ENCODE measurements around the gene EXOC6B. TPM values are rescaled to one million over a fixed set of nuclear protein-coding genes. Genes with fewer than 3 reads are reported as not detected.

The EXOC6B gene
- polyA plus RNA-seq, 2 of the 4 experiments (the other 2 are of a cell fraction): 15.5 to 24.7 TPM

DNA sequence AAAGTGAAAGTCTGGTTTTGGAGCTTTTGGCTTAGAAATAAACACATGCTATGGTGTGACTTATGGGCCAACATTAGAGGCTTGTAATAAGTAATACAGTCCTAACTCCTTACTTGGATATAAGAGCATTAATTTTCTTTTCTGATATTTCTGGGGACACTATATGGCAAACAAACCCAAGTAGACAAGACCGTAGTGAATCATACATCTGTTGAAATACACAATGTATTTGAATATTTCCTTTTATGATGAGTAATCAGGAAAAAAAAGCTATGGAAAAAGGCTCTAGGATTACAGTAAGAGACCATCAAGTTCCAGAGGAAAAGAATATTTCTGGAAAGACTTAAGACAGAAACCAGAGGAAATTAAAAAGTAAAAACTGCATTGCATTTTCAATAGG lies 532.2 kb downstream of the EXOC6B start:
- Histone ChIP-seq H3K9me3 (no peaks in the 10 kb centered on the region), H3K4me1 (peaks cover 32% of the 10 kb centered on the region), H3K4me3 (no peak overlapping the region), H3K27ac (peak overlapping the region; percentile 32 to 53; a peak in 5 of 6 replicates), H3K4me2 (peak overlapping the region; percentile 48)
- 6% methylated on average over 1 of the region's 1 CpG for WGBS (ENCODE audit: missing lambda C conversion rate)
- peak; percentile 76 for FAIRE-seq
- ATAC-seq: peak; percentile 64 to 66; a peak in 4 of 6 replicates
- peak in 1 of 2 experiments; percentile 17 for DNase-seq (ENCODE audit: low read depth in 1 of 2, low spot score in 1 of 2)
- POLR2A ChIA-PET: no interaction called here
- TF ChIP-seq CEBPB (IDR thresholded peaks at IDR 0.05) (peak in 1 of 2 experiments; percentile 40; a peak in 1 of 4 replicates), MAFK (IDR thresholded peaks at IDR 0.05; ENCODE audit: partially characterized antibody) (peak; percentile 88), ZNF302 (CRISPR knock-in tag; IDR thresholded peaks at IDR 0.05) (no peak), FOSL2 (IDR thresholded peaks at IDR 0.05) (peak; percentile 54), FOSL2 (CRISPR knock-in tag; IDR thresholded peaks at IDR 0.05) (peak; percentile 73), JUNB (IDR thresholded peaks at IDR 0.05) (peak; percentile 61)
- CTCF ChIA-PET: interaction anchor here (1.2 kb wide), 1 partner anchor 143 kb away, joined by 4 read pairs; no protein-coding TSS in a partner anchor

DNA sequence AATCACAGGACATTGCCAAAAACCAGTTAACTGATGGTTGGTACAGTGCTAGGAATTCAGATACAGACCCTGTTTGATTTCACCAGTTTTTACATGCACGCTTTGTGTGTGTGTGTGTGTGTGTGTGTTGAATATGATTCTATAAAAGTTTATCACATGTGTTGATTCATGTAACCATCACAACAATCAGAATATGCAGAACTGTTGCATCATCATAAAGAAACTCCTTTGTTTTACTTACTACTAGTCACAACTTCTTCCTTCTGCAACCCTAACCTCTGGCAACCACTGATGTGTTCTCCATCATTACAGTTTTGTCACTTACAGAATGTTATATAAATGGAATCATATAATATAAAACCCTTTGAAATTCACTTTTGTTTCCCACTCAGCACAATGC lies 533.4 kb downstream of the EXOC6B start:
- ChIA-PET POLR2A (no interaction called here), CTCF (no interaction called here)
- Histone ChIP-seq H3K9me3 (no peaks in the 10 kb centered on the region), H3K4me3 (no peak overlapping the region), H3K27ac (peak overlapping the region in 1 of 2 experiments; percentile 36; a peak in 1 of 6 replicates), H3K4me1 (peaks cover 32% of the 10 kb centered on the region), H3K4me2 (no peak overlapping the region)
- ATAC-seq (peak in 1 of 2 experiments; percentile 28; a peak in 1 of 6 replicates), DNase-seq (ENCODE audit: low read depth in 1 of 2, low spot score in 1 of 2) (no peak), FAIRE-seq (no peak)
- WGBS (ENCODE audit: missing lambda C conversion rate): 88% methylated on average over 1 of the region's 1 CpG
- TF ChIP-seq NR3C1 (IDR thresholded peaks at IDR 0.05): no peak
- TF ChIP-seq SREBF2 (IDR thresholded peaks at IDR 0.05): no peak
- TF ChIP-seq NFE2L2 (conservative IDR thresholded peaks at IDR 0.05; ENCODE audit: low read length): no peak
- no peak for TF ChIP-seq PHF8 (IDR thresholded peaks at IDR 0.05; ENCODE audit: borderline replicate concordance, low read depth)
- TF ChIP-seq RNF2 (IDR thresholded peaks at IDR 0.05; ENCODE audit: borderline replicate concordance, low read depth): no peak
- TF ChIP-seq HDAC2 (IDR thresholded peaks at IDR 0.05): no peak
- TF ChIP-seq, protein P1, sequence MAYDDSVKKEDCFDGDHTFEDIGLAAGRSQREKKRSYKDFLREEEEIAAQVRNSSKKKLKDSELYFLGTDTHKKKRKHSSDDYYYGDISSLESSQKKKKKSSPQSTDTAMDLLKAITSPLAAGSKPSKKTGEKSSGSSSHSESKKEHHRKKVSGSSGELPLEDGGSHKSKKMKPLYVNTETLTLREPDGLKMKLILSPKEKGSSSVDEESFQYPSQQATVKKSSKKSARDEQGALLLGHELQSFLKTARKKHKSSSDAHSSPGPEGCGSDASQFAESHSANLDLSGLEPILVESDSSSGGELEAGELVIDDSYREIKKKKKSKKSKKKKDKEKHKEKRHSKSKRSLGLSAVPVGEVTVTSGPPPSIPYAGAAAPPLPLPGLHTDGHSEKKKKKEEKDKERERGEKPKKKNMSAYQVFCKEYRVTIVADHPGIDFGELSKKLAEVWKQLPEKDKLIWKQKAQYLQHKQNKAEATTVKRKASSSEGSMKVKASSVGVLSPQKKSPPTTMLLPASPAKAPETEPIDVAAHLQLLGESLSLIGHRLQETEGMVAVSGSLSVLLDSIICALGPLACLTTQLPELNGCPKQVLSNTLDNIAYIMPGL (CRISPR knock-in tag; IDR thresholded peaks at IDR 0.05; ENCODE audit: borderline replicate concordance): no peak
- TF ChIP-seq ESRRA (IDR thresholded peaks at IDR 0.05; ENCODE audit: borderline replicate concordance, low read length): no peak
- no peak for TF ChIP-seq JUNB (IDR thresholded peaks at IDR 0.05)
- TF ChIP-seq, protein P2, sequence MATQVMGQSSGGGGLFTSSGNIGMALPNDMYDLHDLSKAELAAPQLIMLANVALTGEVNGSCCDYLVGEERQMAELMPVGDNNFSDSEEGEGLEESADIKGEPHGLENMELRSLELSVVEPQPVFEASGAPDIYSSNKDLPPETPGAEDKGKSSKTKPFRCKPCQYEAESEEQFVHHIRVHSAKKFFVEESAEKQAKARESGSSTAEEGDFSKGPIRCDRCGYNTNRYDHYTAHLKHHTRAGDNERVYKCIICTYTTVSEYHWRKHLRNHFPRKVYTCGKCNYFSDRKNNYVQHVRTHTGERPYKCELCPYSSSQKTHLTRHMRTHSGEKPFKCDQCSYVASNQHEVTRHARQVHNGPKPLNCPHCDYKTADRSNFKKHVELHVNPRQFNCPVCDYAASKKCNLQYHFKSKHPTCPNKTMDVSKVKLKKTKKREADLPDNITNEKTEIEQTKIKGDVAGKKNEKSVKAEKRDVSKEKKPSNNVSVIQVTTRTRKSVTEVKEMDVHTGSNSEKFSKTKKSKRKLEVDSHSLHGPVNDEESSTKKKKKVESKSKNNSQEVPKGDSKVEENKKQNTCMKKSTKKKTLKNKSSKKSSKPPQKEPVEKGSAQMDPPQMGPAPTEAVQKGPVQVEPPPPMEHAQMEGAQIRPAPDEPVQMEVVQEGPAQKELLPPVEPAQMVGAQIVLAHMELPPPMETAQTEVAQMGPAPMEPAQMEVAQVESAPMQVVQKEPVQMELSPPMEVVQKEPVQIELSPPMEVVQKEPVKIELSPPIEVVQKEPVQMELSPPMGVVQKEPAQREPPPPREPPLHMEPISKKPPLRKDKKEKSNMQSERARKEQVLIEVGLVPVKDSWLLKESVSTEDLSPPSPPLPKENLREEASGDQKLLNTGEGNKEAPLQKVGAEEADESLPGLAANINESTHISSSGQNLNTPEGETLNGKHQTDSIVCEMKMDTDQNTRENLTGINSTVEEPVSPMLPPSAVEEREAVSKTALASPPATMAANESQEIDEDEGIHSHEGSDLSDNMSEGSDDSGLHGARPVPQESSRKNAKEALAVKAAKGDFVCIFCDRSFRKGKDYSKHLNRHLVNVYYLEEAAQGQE (IDR thresholded peaks at IDR 0.05): no peak

DNA sequence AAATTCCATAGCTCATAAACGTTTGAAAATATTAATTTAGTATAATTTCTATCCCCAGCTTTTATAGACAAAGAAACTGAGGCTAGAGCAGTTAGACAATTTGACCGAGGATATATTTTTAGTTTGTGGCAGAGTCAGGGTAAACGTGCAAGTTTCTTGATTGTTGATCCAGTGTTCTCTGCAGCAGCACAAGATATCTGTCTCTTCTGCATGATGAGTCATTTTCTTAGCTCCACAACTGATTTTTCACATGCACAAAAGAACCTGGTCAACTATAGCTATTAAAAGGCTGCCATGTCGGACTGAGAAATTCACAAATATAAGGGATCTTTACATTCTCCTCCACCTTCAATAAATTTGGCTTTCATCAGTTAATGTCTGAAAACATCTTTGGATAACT lies 534.8 kb downstream of the EXOC6B start:
- Histone ChIP-seq H3K4me3 (no peak overlapping the region), H3K27ac (peak overlapping the region; percentile 8 to 36; a peak in 5 of 6 replicates), H3K4me2 (peak overlapping the region; percentile 32), H3K4me1 (peaks cover 32% of the 10 kb centered on the region), H3K9me3 (no peaks in the 10 kb centered on the region)
- DNase-seq (ENCODE audit: low read depth in 1 of 2, low spot score in 1 of 2): peak in 1 of 2 experiments; percentile 20
- 18% methylated on average over 4 of the region's 4 CpGs for WGBS (ENCODE audit: missing lambda C conversion rate)
- FAIRE-seq: no peak
- TF ChIP-seq FOSL2 (IDR thresholded peaks at IDR 0.05) (no peak), FOSL2 (CRISPR knock-in tag; IDR thresholded peaks at IDR 0.05) (peak; percentile 79), JUNB (IDR thresholded peaks at IDR 0.05) (0 out of 2 replicates have a peak, but pooled peaks have one; percentile 20), GATA3 (IDR thresholded peaks at IDR 0.05; ENCODE audit: borderline replicate concordance) (no peak)
- ChIA-PET POLR2A (no interaction called here), CTCF (interaction anchor here (0.8 to 1.6 kb wide), 5 partner anchors 14 to 289 kb away, joined by 3 to 4 read pairs (median 3); no protein-coding TSS in a partner anchor)
- peak; percentile 63 to 74; a peak in 5 of 6 replicates for ATAC-seq
